ENCODE results near the gene COBL.

Gene COBL

GRCh38 chr7:51154201-51154600, 162.4 kb downstream of the COBL start:
- TF ChIP-seq CTCF (IDR thresholded peaks at IDR 0.05; ENCODE audit: extremely low read depth, missing control alignments), result no peak
- no peak for DNase-seq (ENCODE audit: low spot score)

GRCh38 chr7:51152706-51153200, 163.9 kb downstream of the COBL start:
- no peak for DNase-seq (ENCODE audit: low spot score)
- no peak for TF ChIP-seq CTCF (IDR thresholded peaks at IDR 0.05; ENCODE audit: extremely low read depth, missing control alignments)

GRCh38 chr7:51151455-51151854, 165.2 kb downstream of the COBL start:
- no peak for TF ChIP-seq CTCF (IDR thresholded peaks at IDR 0.05; ENCODE audit: extremely low read depth, missing control alignments)
- no peak for DNase-seq (ENCODE audit: low spot score)

GRCh38 chr7:51150193-51150592, 166.4 kb downstream of the COBL start:
- TF ChIP-seq CTCF (IDR thresholded peaks at IDR 0.05; ENCODE audit: extremely low read depth, missing control alignments), result no peak

GRCh38 chr7:51148216-51148615, 168.4 kb downstream of the COBL start:
- TF ChIP-seq CTCF (IDR thresholded peaks at IDR 0.05; ENCODE audit: extremely low read depth, missing control alignments), result no peak

More at GRCh38 chr7:51150193-51150592, 166.4 kb downstream of the COBL start:
- DNase-seq (ENCODE audit: low spot score), result no peak

GRCh38 chr7:51146816-51147586, 169.6 kb downstream of the COBL start:
- no peak for TF ChIP-seq CTCF (IDR thresholded peaks at IDR 0.05; ENCODE audit: extremely low read depth, missing control alignments)
- DNase-seq (ENCODE audit: low spot score), result no peak

More at GRCh38 chr7:51148216-51148615, 168.4 kb downstream of the COBL start:
- DNase-seq (ENCODE audit: low spot score), result no peak

GRCh38 chr7:51144178-51144577, 172.4 kb downstream of the COBL start:
- no peak for DNase-seq (ENCODE audit: low spot score)
- TF ChIP-seq CTCF (IDR thresholded peaks at IDR 0.05; ENCODE audit: extremely low read depth, missing control alignments), result no peak
